Stomach (tissue), 4 donors: ENCODE measurements around the gene SHISA2.

ENCODE experiments used
- POLR2A ChIP-seq, 4 donors: fragments of 450-650 bp; IDR thresholded peaks; one replicate each; pipeline ENCODE4 v1.6.1; 2016; ENCODE audit warnings: antibody characterized with exemption in 4 of 4, control low read depth in 2 of 4, mild to moderate bottlenecking in 1 of 4, moderate library complexity in 1 of 4
- TF ChIP-seq, protein P1 (sequence below), 7 experiments: fragments of 450-650 bp in 4 of 7; fragments of 200-600 bp in 3 of 7; sonication (generic) in 3 of 7; IDR thresholded peaks; one replicate each; pipeline ENCODE4 v1.5.1; 2016 to 2019; ENCODE audit warnings: antibody characterized with exemption in 7 of 7, control low read depth in 2 of 7, mild to moderate bottlenecking in 1 of 7

- TF ChIP-seq, protein P1, sequence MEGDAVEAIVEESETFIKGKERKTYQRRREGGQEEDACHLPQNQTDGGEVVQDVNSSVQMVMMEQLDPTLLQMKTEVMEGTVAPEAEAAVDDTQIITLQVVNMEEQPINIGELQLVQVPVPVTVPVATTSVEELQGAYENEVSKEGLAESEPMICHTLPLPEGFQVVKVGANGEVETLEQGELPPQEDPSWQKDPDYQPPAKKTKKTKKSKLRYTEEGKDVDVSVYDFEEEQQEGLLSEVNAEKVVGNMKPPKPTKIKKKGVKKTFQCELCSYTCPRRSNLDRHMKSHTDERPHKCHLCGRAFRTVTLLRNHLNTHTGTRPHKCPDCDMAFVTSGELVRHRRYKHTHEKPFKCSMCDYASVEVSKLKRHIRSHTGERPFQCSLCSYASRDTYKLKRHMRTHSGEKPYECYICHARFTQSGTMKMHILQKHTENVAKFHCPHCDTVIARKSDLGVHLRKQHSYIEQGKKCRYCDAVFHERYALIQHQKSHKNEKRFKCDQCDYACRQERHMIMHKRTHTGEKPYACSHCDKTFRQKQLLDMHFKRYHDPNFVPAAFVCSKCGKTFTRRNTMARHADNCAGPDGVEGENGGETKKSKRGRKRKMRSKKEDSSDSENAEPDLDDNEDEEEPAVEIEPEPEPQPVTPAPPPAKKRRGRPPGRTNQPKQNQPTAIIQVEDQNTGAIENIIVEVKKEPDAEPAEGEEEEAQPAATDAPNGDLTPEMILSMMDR (IDR thresholded peaks at IDR 0.05): no peak
- TF ChIP-seq POLR2A (IDR thresholded peaks at IDR 0.05): no peak
Observed at GRCh38 chr13:26048741-26049140, 3.1 kb downstream of the SHISA2 start.
